ENCODE measurements around the gene TTC3. TPM values are rescaled to one million over a fixed set of nuclear protein-coding genes. Genes with fewer than 3 reads are reported as not detected.

Gene TTC3
- total RNA-seq, 8 experiments from 2014 or later: 118 to 422 (median 314) TPM

Other genes with a start within 250 kb of the TTC3 start
- gene HLCS, start 106.6 kb upstream of the TTC3 start, total RNA-seq: 10 to 100 TPM in 7 of 8 experiments, 1 to 10 TPM in 1; 8.7 to 19.0 (median 18.1) TPM
- gene RIPPLY3, start 66.6 kb upstream of the TTC3 start, total RNA-seq: under 1 TPM in 6 of 8 experiments, not detected in 2; 0.14 to 0.43 (median 0.16) TPM
- gene PIGP, start 183 bp upstream of the TTC3 start, total RNA-seq: 10 to 100 TPM; 14.3 to 51.6 (median 22.1) TPM
- gene VPS26C, start 194.1 kb downstream of the TTC3 start, total RNA-seq: 10 to 100 TPM; 28.3 to 43.8 (median 37.0) TPM

Data from motor neuron (in vitro differentiated cells).